OCI-LY7 (cell line): Measurements from ENCODE around the gene OR2AT4. TPM values are rescaled to one million over a fixed set of nuclear protein-coding genes. Genes with fewer than 3 reads are reported as not detected.
A peak's percentile ranks its signal among the peaks of the same experiment; 100 is the strongest.
"Not testable (repeated sequence)": the region's sequence is repeated elsewhere in the genome, so short reads cannot be mapped to it uniquely, and the experiment has no call there.

ENCODE experiments used
- BruUV-seq: library from RNA; stranded (reverse); fragments of 400-500 nt; replicated peaks from 2 replicates; lab custom pipeline; 2021; lab: Mats Ljungman, UMichigan
- CTCF ChIA-PET: fragments of 300-600 bp; sonication (Branson Sonifier 250); formaldehyde crosslinking; loops from one replicate; lab custom pipeline; 2022; ENCODE audit warnings: antibody characterized with exemption; ENCODE audit not compliant: unreplicated experiment; lab: Charles Lee
- POLR2A ChIA-PET: fragments of 300-600 bp; sonication (Branson Sonifier 250); formaldehyde crosslinking; loops from one replicate; lab custom pipeline; 2022; ENCODE audit warnings: antibody characterized with exemption; lab: Charles Lee
- DNase-seq: peaks from one replicate; pipeline ENCODE4 v3.0.0-alpha.2; 2015; ENCODE audit warnings: low spot score
- H2AFZ ChIP-seq: fragments of 200-600 bp; sonication (generic), shearing (Covaris generic); 2 replicates; pipeline ENCODE4 v1.6.1; 2014; ENCODE audit warnings: mild to moderate bottlenecking, antibody characterized with exemption, low read length, moderate library complexity
- H3K27ac ChIP-seq: fragments of 200-600 bp; sonication (generic); 2 replicates; pipeline ENCODE4 v1.5.1; 2014; ENCODE audit warnings: mixed run types, low read depth, mild to moderate bottlenecking, moderate library complexity, low read length, inconsistent platforms; ENCODE audit not compliant: poor library complexity, severe bottlenecking
- H3K36me3 ChIP-seq: fragments of 200-600 bp; sonication (generic); 2 replicates; pipeline ENCODE4 v1.6.1; 2014; ENCODE audit warnings: mild to moderate bottlenecking, antibody characterized with exemption, low read length, moderate library complexity, mixed read lengths; ENCODE audit not compliant: insufficient read depth
- H3K4me1 ChIP-seq: fragments of 200-600 bp; sonication (generic); 2 replicates; pipeline ENCODE4 v1.5.1; 2014; ENCODE audit warnings: mild to moderate bottlenecking, low read length; ENCODE audit not compliant: insufficient read depth, poor library complexity, severe bottlenecking
- H3K4me2 ChIP-seq: fragments of 200-600 bp; sonication (generic); 2 replicates; pipeline ENCODE4 v1.6.1; 2014; ENCODE audit warnings: mild to moderate bottlenecking, low read length
- H3K4me3 ChIP-seq: fragments of 200-600 bp; sonication (generic); 2 replicates; pipeline ENCODE4 v1.5.1; 2014; ENCODE audit warnings: mild to moderate bottlenecking, low read depth, low read length; ENCODE audit not compliant: poor library complexity, severe bottlenecking
- H3K79me2 ChIP-seq: fragments of 200-600 bp; sonication (generic); 2 replicates; pipeline ENCODE4 v1.6.1; 2016; ENCODE audit warnings: low read depth, mild to moderate bottlenecking, low read length, moderate library complexity, mixed read lengths; ENCODE audit not compliant: insufficient read depth
- H3K9me2 ChIP-seq: fragments of 200-600 bp; sonication (generic); 2 replicates; pipeline ENCODE4 v1.6.1; 2016; ENCODE audit warnings: mild to moderate bottlenecking, low read length, mixed read lengths; ENCODE audit not compliant: insufficient read depth
- H3K9me3 ChIP-seq: fragments of 200-600 bp; sonication (generic); 2 replicates; pipeline ENCODE4 v1.6.1; 2014; ENCODE audit warnings: mild to moderate bottlenecking, mixed run types, low read length, mixed read lengths
- H4K20me1 ChIP-seq: fragments of 200-600 bp; sonication (generic); 2 replicates; pipeline ENCODE4 v1.6.1; 2014; ENCODE audit warnings: mild to moderate bottlenecking, antibody characterized with exemption, low read length, moderate library complexity, mixed read lengths; ENCODE audit not compliant: insufficient read depth
- EZH2phosphoT487 ChIP-seq: fragments of 200-600 bp; sonication (generic); IDR thresholded peaks from 2 replicates; pipeline ENCODE4 v1.6.1; 2018; ENCODE audit warnings: low read depth, borderline replicate concordance, mild to moderate bottlenecking, mixed run types, antibody characterized with exemption, low read length, moderate library complexity, mixed read lengths
- intact Hi-C: fragments of 100-400 bp; cut with micrococcal nuclease; formaldehyde crosslinking; loops from one replicate; pipeline ENCODE4 v1.10.0; 2022; ENCODE audit not compliant: unreplicated experiment
- total RNA-seq, 2 experiments: library from RNA; depleted of rRNA in 1 of 2; stranded (reverse); fragments of >200 nt in 1 of 2; shearing (Covaris generic) in 1 of 2; gene quantifications; 2 replicates each; pipeline ENCODE4 v1.2.3, GENCODE V29; 2014 to 2022
- TF ChIP-seq, protein P1 (sequence below): fragments of 200-600 bp; sonication (generic); conservative IDR thresholded peaks from 2 replicates; pipeline ENCODE4 v1.5.1; 2014; ENCODE audit warnings: mild to moderate bottlenecking, antibody characterized with exemption, low read length, moderate library complexity, mixed read lengths

Gene OR2AT4
- total RNA-seq, 2 experiments from 2014 or later, result not detected

DNA sequence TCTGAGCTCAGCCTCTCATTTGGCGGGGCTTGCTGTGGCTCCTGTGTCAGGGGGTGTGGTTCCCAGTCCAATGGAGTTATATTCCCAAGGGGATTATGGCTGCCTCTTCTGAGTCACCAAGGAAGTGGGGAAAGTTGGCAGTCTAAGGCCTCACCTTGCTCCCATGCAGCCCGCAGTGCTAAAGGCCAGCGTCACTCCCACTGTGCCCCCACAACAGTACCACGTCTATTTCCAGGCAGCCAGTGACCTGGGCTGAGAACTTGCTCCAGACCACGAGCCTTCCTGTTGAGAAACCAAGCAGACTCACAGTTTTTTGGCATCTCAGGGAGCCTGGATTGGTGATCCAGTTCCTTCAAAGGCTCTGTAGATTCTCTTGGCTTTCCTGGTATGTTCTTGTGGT, 45.6 kb downstream of the OR2AT4 start:
- no peak overlapping the region for H3K4me3 ChIP-seq
- H3K79me2 ChIP-seq, result no peaks in the 10 kb centered on the region
- intact Hi-C loops, result no loop called here
- H3K9me2 ChIP-seq, result no peaks in the 10 kb centered on the region
- H3K9me3 ChIP-seq, result peaks cover 20% of the 10 kb centered on the region; the same call in 1 of the 2 replicates
- TF ChIP-seq, protein P1, sequence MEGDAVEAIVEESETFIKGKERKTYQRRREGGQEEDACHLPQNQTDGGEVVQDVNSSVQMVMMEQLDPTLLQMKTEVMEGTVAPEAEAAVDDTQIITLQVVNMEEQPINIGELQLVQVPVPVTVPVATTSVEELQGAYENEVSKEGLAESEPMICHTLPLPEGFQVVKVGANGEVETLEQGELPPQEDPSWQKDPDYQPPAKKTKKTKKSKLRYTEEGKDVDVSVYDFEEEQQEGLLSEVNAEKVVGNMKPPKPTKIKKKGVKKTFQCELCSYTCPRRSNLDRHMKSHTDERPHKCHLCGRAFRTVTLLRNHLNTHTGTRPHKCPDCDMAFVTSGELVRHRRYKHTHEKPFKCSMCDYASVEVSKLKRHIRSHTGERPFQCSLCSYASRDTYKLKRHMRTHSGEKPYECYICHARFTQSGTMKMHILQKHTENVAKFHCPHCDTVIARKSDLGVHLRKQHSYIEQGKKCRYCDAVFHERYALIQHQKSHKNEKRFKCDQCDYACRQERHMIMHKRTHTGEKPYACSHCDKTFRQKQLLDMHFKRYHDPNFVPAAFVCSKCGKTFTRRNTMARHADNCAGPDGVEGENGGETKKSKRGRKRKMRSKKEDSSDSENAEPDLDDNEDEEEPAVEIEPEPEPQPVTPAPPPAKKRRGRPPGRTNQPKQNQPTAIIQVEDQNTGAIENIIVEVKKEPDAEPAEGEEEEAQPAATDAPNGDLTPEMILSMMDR, result no peak
- H3K27ac ChIP-seq, result peak overlapping the region; percentile 97
- ChIA-PET CTCF (no interaction called here), POLR2A (interaction anchor here (1.1 to 3.6 kb wide), 3 partner anchors 14 to 98 kb away, joined by 3 to 16 read pairs (median 8); no protein-coding TSS in a partner anchor)
- BruUV-seq, result no TSS peak
- no peaks in the 10 kb centered on the region for H4K20me1 ChIP-seq
- peak; percentile 16 for DNase-seq
- H3K4me2 ChIP-seq, result peak overlapping the region; percentile 72
- peak overlapping the region; percentile 83; the same call in 1 of the 2 replicates for H2AFZ ChIP-seq
- peaks cover 46% of the 10 kb centered on the region for H3K4me1 ChIP-seq
- peaks cover 15% of the 10 kb centered on the region for H3K36me3 ChIP-seq

DNA sequence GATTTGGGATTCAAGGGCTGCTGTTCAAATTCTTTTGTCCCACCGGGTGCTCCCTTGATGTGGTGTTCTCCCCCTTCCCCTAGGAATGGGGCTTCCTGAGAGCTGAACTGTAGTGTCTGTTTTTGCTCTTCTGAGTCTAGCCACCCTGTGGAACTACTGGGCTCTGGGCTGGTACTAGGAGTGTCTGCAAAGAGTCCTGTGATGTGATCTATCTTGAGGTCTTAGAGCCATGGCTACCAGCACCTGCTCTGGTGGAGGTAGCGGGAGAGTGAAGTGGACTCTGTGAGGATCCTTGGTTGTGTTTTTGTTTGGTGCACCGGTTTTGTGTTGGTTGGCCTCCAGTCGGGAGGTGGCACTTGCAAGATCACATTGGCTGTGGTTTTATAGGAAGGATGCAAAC, 46.2 kb downstream of the OR2AT4 start:
- H3K27ac ChIP-seq, result peak overlapping the region; percentile 97

DNA sequence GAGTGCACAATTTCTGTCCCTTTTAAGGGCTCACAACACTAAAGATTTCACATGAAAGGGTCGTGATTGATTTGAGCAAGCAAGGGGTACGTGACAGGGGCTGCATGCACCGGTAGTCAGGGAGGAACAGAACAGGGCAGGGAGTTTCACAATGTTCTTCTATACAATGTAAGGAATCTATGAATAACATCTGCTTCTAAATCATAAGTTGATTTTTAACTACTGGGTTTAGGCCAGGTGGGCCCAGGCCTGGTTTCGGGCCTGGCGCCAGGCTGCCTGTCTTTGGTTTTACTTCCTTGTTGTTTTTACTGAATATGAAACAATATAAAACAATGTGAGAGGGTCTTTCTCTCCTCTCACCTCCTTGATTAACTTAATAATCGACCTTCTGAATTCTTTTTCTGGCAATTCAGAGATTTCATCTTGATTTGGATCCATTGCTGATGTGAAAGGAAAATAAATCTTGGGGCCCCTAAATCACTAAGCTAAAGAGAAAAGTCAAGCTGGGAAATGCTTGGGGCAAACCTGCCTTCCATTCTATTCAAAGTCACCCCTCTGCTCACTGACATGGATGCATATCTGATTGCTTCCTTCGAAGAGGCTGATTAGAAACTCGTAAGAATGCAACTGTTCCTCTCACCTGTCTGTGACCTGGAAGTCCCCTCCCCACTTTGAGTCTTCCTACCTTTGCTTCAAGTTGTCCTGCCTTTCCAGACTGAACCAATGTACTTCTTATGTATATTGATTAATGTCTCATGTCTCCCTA, 47.0 kb downstream of the OR2AT4 start:
- CTCF ChIA-PET, H3K79me2 ChIP-seq, H4K20me1 ChIP-seq, H3K9me2 ChIP-seq: not testable (repeated sequence)
- peak overlapping the region; percentile 97 for H3K27ac ChIP-seq
- POLR2A ChIA-PET, result interaction anchor here (0.5 to 3.6 kb wide), 5 partner anchors 13 to 56 kb away, joined by 5 to 16 read pairs (median 8); no protein-coding TSS in a partner anchor
- H2AFZ ChIP-seq, result peak overlapping the region; percentile 83
- peak; percentile 77 for DNase-seq
- intact Hi-C loops, result loop anchor here (5.0 kb wide), 1 partner anchor 93 kb away; no protein-coding TSS in a partner anchor
- peaks cover 46% of the 10 kb centered on the region for H3K4me1 ChIP-seq
- TSS peak; percentile 83 for BruUV-seq
- peak overlapping the region; percentile 72 for H3K4me2 ChIP-seq
- H3K4me3 ChIP-seq, result peak overlapping the region; percentile 43
- H3K9me3 ChIP-seq, result peaks cover 20% of the 10 kb centered on the region; the same call in 1 of the 2 replicates
- peaks cover 15% of the 10 kb centered on the region for H3K36me3 ChIP-seq

More for the DNA sequence above, 46.2 kb downstream of the OR2AT4 start:
- TF ChIP-seq, protein P1, result no peak
- no peak for TF ChIP-seq EZH2phosphoT487
- peak; percentile 26 for DNase-seq
- Histone ChIP-seq H3K9me3 (peaks cover 20% of the 10 kb centered on the region; the same call in 1 of the 2 replicates), H4K20me1 (no peaks in the 10 kb centered on the region), H2AFZ (peak overlapping the region; percentile 83; the same call in 1 of the 2 replicates), H3K4me2 (peak overlapping the region; percentile 72), H3K4me1 (peaks cover 46% of the 10 kb centered on the region), H3K9me2 (no peaks in the 10 kb centered on the region), H3K79me2 (no peaks in the 10 kb centered on the region), H3K36me3 (peaks cover 15% of the 10 kb centered on the region), H3K4me3 (peak overlapping the region; percentile 43)
- CTCF ChIA-PET, result no interaction called here
- BruUV-seq, result no TSS peak
- intact Hi-C loops, result no loop called here
- POLR2A ChIA-PET, result interaction anchor here (2.3 to 3.6 kb wide), 2 partner anchors 14 kb away, joined by 8 to 16 read pairs; no protein-coding TSS in a partner anchor
